PC-9 (cell line): ENCODE measurements around the gene COL18A1.

ENCODE experiments used
- EZH2 ChIP-seq: fragments of 200-600 bp; sonication (generic); IDR thresholded peaks from 2 replicates; pipeline ENCODE4 v1.8.0; 2017; ENCODE audit warnings: antibody characterized with exemption, low read depth
- TF ChIP-seq, protein P1 (sequence below): fragments of 200-600 bp; sonication (generic); conservative IDR thresholded peaks from 2 replicates; pipeline ENCODE4 v1.6.1; 2017; ENCODE audit warnings: mixed run types, antibody characterized with exemption, mild to moderate bottlenecking, moderate library complexity

DNA sequence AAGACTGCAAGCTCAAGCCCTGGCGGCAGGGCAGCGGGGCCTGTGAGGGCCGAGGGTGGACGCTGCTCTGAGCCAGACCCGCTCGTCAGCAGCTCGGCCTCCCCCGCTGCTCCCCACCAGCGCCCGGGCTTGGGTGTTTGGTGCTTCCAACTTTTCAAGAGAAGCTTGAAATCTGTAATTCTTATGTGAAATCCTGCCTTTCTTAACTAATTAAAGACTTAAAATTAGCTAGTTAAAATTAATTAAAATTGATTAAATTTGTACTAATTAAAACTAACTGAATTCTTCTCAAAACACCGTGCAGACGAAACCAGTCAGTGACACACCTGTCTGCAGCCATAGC is 151.3 kb downstream of the COL18A1 start:
- TF ChIP-seq, protein P1, sequence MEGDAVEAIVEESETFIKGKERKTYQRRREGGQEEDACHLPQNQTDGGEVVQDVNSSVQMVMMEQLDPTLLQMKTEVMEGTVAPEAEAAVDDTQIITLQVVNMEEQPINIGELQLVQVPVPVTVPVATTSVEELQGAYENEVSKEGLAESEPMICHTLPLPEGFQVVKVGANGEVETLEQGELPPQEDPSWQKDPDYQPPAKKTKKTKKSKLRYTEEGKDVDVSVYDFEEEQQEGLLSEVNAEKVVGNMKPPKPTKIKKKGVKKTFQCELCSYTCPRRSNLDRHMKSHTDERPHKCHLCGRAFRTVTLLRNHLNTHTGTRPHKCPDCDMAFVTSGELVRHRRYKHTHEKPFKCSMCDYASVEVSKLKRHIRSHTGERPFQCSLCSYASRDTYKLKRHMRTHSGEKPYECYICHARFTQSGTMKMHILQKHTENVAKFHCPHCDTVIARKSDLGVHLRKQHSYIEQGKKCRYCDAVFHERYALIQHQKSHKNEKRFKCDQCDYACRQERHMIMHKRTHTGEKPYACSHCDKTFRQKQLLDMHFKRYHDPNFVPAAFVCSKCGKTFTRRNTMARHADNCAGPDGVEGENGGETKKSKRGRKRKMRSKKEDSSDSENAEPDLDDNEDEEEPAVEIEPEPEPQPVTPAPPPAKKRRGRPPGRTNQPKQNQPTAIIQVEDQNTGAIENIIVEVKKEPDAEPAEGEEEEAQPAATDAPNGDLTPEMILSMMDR: no peak
- no peak for TF ChIP-seq EZH2
